GM12891 (cell line): ENCODE data around the gene AKAP12.

Experiments used
- POLR2A ChIP-seq: IDR thresholded peaks from 2 replicates; pipeline ENCODE4 v1.6.1; 2011; ENCODE audit warnings: low read depth, low read length, control low read depth
- POLR2AphosphoS5 ChIP-seq: IDR thresholded peaks from 2 replicates; pipeline ENCODE4 v1.6.1; 2011; ENCODE audit warnings: low read depth, low read length, control low read depth
- SPI1 ChIP-seq: IDR thresholded peaks from 2 replicates; pipeline ENCODE4 v1.6.1; 2011; ENCODE audit warnings: low read depth, low read length, control low read depth

- no peak for TF ChIP-seq POLR2AphosphoS5
- no peak for TF ChIP-seq POLR2A
- TF ChIP-seq SPI1: no peak
Measured at GRCh38 chr6:151349651-151350270, 110.0 kb downstream of the AKAP12 start.
